Panc1 (cell line): Measurements from ENCODE around the gene GRIA2. TPM values are rescaled to one million over a fixed set of nuclear protein-coding genes. Genes with fewer than 3 reads are reported as not detected.

Source experiments
- ATAC-seq: fragments of 200-7000 bp; cut with Tn5 transposase; 2 replicates; pipeline ENCODE4 v1.9.1; 2020; ENCODE audit warnings: mild to moderate bottlenecking, moderate library complexity
- BruUV-seq: library from RNA; stranded (reverse); fragments of 400-500 nt; replicated peaks from 2 replicates; lab custom pipeline; 2021; lab: Mats Ljungman, UMichigan
- CTCF ChIA-PET: fragments of 300-600 bp; sonication (Branson Sonifier 250); formaldehyde crosslinking; loops from one replicate; lab custom pipeline; 2022; ENCODE audit warnings: antibody characterized with exemption; lab: Charles Lee
- POLR2A ChIA-PET: fragments of 300-600 bp; sonication (Branson Sonifier 250); formaldehyde crosslinking; loops from one replicate; lab custom pipeline; 2022; ENCODE audit warnings: antibody characterized with exemption; lab: Charles Lee
- DNase-seq: peaks from one replicate; pipeline ENCODE4 v3.0.0-alpha.2; 2010; ENCODE audit warnings: low read depth, low spot score
- H3K27ac ChIP-seq: 2 replicates; pipeline ENCODE4 v1.5.1; 2011; ENCODE audit warnings: mild to moderate bottlenecking, low read length, inconsistent platforms
- H3K27me3 ChIP-seq: fragments of 200-500 bp; sonication (Bioruptor generic); 2 replicates; pipeline ENCODE4 v1.6.0; 2014; ENCODE audit warnings: low read length, inconsistent platforms; ENCODE audit not compliant: control insufficient read depth, insufficient read depth
- H3K36me3 ChIP-seq: fragments of 200-500 bp; sonication (Bioruptor generic); 2 replicates; pipeline ENCODE4 v1.5.1; 2014; ENCODE audit warnings: inconsistent platforms, mild to moderate bottlenecking, low read length, moderate library complexity; ENCODE audit not compliant: control insufficient read depth, insufficient read depth
- H3K4me1 ChIP-seq: 2 replicates; pipeline ENCODE4 v1.5.1; 2011; ENCODE audit warnings: inconsistent platforms, mild to moderate bottlenecking, low read length, moderate library complexity; ENCODE audit not compliant: control insufficient read depth, insufficient read depth
- H3K4me3 ChIP-seq, 2 experiments: 2 replicates each; pipeline ENCODE4 v1.5.1; 2011 to 2012; ENCODE audit warnings: low read depth in 2 of 2, low read length in 2 of 2, mild to moderate bottlenecking in 2 of 2, inconsistent platforms in 1 of 2, moderate library complexity in 1 of 2
- H3K9me3 ChIP-seq: fragments of 200-500 bp; sonication (Bioruptor generic); 2 replicates; pipeline ENCODE4 v1.5.1; 2014; ENCODE audit warnings: low read depth, mild to moderate bottlenecking, inconsistent platforms, low read length, moderate library complexity; ENCODE audit not compliant: control insufficient read depth, insufficient read depth
- POLR2AphosphoS5 ChIP-seq: IDR thresholded peaks from 2 replicates; pipeline ENCODE4 v1.6.1; 2012; ENCODE audit warnings: mild to moderate bottlenecking, low read depth, low read length, moderate library complexity
- SIN3A ChIP-seq: IDR thresholded peaks from 2 replicates; pipeline ENCODE4 v1.6.1; 2012; ENCODE audit warnings: low read depth, mild to moderate bottlenecking, low read length, moderate library complexity, borderline replicate concordance; ENCODE audit not compliant: insufficient read depth
- TCF7L2 ChIP-seq: IDR thresholded peaks from 2 replicates; pipeline ENCODE4 v1.6.1; 2011; ENCODE audit warnings: mild to moderate bottlenecking, low read depth, low read length, inconsistent platforms
- in situ Hi-C: cut with HindIII; loops from 2 replicates; pipeline ENCODE4 v1.10.0; 2016; ENCODE audit warnings: low sequenced_read_pairs, low pct_unique_long_range_greater_than_20kb
- intact Hi-C: fragments of 100-400 bp; cut with micrococcal nuclease; formaldehyde crosslinking; loops from one replicate; pipeline ENCODE4 v1.10.0; 2022; ENCODE audit not compliant: unreplicated experiment
- total RNA-seq: library from RNA; stranded (reverse); gene quantifications from one replicate; pipeline ENCODE4 v1.2.1, GENCODE V29; 2021; ENCODE audit not compliant: unreplicated experiment
- TF ChIP-seq, protein P1 (sequence below): fragments of 450-650 bp; IDR thresholded peaks from 2 replicates; pipeline ENCODE4 v1.5.1; 2017; ENCODE audit warnings: mild to moderate bottlenecking
- TF ChIP-seq, protein P2 (sequence below), 2 experiments: IDR thresholded peaks; 2 replicates each; pipeline ENCODE4 v1.6.1; 2011 to 2012; ENCODE audit warnings: low read depth in 2 of 2, control low read depth in 1 of 2, low read length in 1 of 2, mild to moderate bottlenecking in 1 of 2, moderate library complexity in 1 of 2; ENCODE audit not compliant: insufficient read depth in 1 of 2

GRIA2 gene
- total RNA-seq, 1 experiment from 2014 or later, result not detected

DNA sequence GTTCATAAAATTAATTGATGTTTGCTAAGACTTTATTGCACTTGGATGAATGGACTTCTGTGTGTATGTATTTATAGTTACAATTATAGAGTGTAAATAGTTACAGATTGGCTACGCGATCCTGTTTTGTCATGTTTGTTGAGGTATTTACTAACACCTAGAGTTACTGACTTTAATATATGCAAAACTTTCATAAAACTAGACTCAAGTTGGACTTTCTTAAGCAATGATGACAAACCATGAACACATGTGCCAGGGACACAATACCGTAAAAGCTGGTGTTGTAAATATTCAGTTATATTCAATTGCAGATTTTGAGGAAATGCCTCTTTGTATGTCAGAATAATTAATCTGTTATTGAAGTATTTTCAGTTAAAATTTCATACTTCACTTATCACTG, 6.1 kb downstream of the GRIA2 start:
- intact Hi-C loops (no loop called here), in situ Hi-C loops (no loop called here)
- ChIA-PET CTCF (no interaction called here), POLR2A (no interaction called here)
- no peaks in the 10 kb centered on the region for H3K4me1 ChIP-seq
- H3K4me3 ChIP-seq, result no peak overlapping the region
- BruUV-seq, result no TSS peak
- DNase-seq (no peak), ATAC-seq (no peak)
- H3K27ac ChIP-seq, result no peak overlapping the region
- H3K9me3 ChIP-seq, result no peaks in the 10 kb centered on the region
- no peaks in the 10 kb centered on the region for H3K27me3 ChIP-seq
- TF ChIP-seq, protein P1, sequence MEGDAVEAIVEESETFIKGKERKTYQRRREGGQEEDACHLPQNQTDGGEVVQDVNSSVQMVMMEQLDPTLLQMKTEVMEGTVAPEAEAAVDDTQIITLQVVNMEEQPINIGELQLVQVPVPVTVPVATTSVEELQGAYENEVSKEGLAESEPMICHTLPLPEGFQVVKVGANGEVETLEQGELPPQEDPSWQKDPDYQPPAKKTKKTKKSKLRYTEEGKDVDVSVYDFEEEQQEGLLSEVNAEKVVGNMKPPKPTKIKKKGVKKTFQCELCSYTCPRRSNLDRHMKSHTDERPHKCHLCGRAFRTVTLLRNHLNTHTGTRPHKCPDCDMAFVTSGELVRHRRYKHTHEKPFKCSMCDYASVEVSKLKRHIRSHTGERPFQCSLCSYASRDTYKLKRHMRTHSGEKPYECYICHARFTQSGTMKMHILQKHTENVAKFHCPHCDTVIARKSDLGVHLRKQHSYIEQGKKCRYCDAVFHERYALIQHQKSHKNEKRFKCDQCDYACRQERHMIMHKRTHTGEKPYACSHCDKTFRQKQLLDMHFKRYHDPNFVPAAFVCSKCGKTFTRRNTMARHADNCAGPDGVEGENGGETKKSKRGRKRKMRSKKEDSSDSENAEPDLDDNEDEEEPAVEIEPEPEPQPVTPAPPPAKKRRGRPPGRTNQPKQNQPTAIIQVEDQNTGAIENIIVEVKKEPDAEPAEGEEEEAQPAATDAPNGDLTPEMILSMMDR, result no peak
- TF ChIP-seq TCF7L2 (no peak), POLR2AphosphoS5 (no peak), SIN3A (no peak)
- TF ChIP-seq, protein P2, sequence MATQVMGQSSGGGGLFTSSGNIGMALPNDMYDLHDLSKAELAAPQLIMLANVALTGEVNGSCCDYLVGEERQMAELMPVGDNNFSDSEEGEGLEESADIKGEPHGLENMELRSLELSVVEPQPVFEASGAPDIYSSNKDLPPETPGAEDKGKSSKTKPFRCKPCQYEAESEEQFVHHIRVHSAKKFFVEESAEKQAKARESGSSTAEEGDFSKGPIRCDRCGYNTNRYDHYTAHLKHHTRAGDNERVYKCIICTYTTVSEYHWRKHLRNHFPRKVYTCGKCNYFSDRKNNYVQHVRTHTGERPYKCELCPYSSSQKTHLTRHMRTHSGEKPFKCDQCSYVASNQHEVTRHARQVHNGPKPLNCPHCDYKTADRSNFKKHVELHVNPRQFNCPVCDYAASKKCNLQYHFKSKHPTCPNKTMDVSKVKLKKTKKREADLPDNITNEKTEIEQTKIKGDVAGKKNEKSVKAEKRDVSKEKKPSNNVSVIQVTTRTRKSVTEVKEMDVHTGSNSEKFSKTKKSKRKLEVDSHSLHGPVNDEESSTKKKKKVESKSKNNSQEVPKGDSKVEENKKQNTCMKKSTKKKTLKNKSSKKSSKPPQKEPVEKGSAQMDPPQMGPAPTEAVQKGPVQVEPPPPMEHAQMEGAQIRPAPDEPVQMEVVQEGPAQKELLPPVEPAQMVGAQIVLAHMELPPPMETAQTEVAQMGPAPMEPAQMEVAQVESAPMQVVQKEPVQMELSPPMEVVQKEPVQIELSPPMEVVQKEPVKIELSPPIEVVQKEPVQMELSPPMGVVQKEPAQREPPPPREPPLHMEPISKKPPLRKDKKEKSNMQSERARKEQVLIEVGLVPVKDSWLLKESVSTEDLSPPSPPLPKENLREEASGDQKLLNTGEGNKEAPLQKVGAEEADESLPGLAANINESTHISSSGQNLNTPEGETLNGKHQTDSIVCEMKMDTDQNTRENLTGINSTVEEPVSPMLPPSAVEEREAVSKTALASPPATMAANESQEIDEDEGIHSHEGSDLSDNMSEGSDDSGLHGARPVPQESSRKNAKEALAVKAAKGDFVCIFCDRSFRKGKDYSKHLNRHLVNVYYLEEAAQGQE (IDR thresholded peaks at IDR 0.05; ENCODE audit: insufficient read depth in 1 of 2, low read depth in 2 of 2, low read length in 1 of 2), result no peak
- no peaks in the 10 kb centered on the region for H3K36me3 ChIP-seq

DNA sequence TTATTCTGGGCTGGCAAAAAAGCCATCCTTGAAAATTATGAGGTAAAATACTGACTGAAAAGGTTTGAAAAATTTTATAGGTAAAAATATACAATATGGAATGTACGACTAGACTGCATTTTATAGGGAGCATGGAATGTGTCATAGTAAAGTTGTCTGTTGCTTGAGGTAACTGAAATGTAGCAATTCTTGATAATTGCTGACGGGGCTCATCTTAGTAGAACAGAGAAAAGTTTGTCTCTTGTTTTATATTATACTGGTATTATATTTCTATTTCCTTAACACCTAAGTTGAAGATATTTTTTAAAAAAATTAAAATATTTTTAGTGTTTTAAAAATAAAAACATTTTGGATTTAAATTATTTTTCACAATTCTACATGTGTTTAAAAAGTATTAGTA, 11.0 kb downstream of the GRIA2 start:
- no peaks in the 10 kb centered on the region for H3K27me3 ChIP-seq
- H3K27ac ChIP-seq, result no peak overlapping the region
- DNase-seq (no peak), ATAC-seq (no peak)
- no peaks in the 10 kb centered on the region for H3K4me1 ChIP-seq
- H3K9me3 ChIP-seq, result no peaks in the 10 kb centered on the region
- no peaks in the 10 kb centered on the region for H3K36me3 ChIP-seq
- CTCF ChIA-PET, result no interaction called here
- in situ Hi-C loops (no loop called here), intact Hi-C loops (no loop called here)
- no peak overlapping the region for H3K4me3 ChIP-seq
- POLR2A ChIA-PET, result no interaction called here
- BruUV-seq, result no TSS peak
- TF ChIP-seq POLR2AphosphoS5, result no peak
- TF ChIP-seq, protein P2 (IDR thresholded peaks at IDR 0.05; ENCODE audit: insufficient read depth in 1 of 2, low read depth in 2 of 2, low read length in 1 of 2), result no peak
- no peak for TF ChIP-seq SIN3A
- TF ChIP-seq, protein P1, result no peak
- TF ChIP-seq TCF7L2, result no peak
